AG09319 (cell line): ENCODE data around the gene ARHGAP10.
A peak's percentile ranks its signal among the peaks of the same experiment; 100 is the strongest.

Experiments used
- DNase-seq: peaks from one replicate; pipeline ENCODE4 v3.0.0-alpha.2; 2010; ENCODE audit warnings: low read depth; ENCODE audit errors: extremely low read depth
- CTCF ChIP-seq: IDR thresholded peaks from 2 replicates; pipeline ENCODE4 v1.5.1; 2011; ENCODE audit warnings: low read depth, mild to moderate bottlenecking, inconsistent platforms, low read length, moderate library complexity

Gene ARHGAP10

DNA sequence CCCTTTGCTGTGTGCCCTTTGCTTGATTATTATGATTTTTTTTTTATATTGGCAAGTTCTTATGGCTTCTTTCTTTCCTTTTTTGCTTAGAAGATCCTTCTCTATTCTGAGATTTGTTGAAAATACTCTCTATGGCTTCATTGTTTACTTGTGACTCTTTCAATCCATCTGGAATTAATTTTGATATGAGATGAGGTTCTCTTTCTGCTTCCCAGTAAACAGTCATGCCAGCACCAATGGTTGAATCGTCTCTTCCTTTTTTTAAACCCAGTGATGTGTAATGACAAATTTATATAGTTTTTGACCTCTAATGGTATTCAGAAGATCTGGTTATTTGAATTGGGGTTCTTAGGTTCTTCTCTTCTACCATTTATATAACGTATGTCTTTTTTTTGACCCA is 121.8 kb downstream of the ARHGAP10 start:
- no peak for TF ChIP-seq CTCF
- peak; percentile 52 for DNase-seq

GRCh38 chr4:147854154-147854553 is 122.3 kb downstream of the ARHGAP10 start:
- DNase-seq: no peak
- no peak for TF ChIP-seq CTCF

DNA sequence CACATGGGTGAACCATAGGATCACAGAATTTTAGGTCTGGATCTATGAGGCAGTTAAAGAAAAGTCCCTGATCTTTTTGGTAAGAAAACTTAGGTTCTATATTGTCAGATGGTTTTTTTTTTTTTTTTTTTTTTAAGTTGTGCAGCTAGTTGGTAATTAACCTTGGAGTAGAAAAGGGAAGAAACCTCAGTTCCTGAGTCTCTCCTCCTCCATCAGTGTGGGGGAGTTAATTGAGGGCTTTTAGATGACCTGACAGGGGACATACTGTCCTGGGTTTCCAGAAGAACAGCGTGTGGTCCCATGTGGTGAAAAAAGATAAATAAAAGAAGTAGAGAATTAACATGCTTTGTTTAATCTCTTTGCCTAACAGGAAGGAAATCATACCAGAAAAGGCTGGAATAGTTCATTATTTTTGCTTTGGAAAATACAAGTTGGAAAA is 123.7 kb downstream of the ARHGAP10 start:
- DNase-seq: no peak
- TF ChIP-seq CTCF: no peak

- no peak for DNase-seq
- TF ChIP-seq CTCF: no peak
These were observed 129.1 kb downstream of the ARHGAP10 start for GRCh38 chr4:147860960-147861359.

- no peak for TF ChIP-seq CTCF
- DNase-seq: no peak
These were observed 130.3 kb downstream of the ARHGAP10 start for GRCh38 chr4:147862043-147862692.

DNA sequence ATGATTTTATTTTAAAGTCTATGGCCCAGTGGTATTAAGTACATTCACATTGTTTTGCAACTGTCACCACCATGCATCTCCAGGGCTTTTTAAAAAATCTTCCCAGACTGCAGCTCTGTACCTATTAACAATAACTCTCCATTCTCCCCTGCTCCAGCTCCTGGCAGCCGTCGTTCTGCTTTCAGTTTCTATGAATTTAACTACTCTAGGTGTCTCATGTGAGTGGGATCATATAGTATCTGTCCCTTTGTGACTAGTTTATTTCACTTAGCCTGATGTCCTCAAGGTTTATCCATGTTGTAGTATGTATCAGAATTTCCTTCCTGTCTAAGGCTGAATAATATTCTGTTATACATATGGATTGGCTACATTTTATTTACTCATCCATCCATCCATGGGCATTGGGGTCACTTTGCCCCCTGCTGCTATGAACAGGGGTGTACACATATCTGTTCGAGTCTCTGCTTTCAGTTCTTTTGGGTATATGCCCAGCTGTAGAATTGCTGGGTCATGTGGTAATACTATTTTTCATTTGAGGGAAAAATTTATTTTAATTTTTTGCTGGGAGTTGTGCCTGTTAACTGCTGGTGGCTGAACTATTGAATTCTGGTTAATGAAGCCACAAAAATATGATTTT is 131.3 kb downstream of the ARHGAP10 start:
- DNase-seq: no peak
- TF ChIP-seq CTCF: peak; percentile 20

- DNase-seq: no peak
- TF ChIP-seq CTCF: no peak
These were observed 132.1 kb downstream of the ARHGAP10 start for GRCh38 chr4:147863808-147864472.
